Astrocyte of the hippocampus (primary cell): ENCODE measurements around the gene ARHGEF4.

Experiments used
- DNase-seq: peaks from one replicate; pipeline ENCODE4 v3.0.0; 2011; ENCODE audit warnings: low read depth, low spot score

The ARHGEF4 gene

DNA sequence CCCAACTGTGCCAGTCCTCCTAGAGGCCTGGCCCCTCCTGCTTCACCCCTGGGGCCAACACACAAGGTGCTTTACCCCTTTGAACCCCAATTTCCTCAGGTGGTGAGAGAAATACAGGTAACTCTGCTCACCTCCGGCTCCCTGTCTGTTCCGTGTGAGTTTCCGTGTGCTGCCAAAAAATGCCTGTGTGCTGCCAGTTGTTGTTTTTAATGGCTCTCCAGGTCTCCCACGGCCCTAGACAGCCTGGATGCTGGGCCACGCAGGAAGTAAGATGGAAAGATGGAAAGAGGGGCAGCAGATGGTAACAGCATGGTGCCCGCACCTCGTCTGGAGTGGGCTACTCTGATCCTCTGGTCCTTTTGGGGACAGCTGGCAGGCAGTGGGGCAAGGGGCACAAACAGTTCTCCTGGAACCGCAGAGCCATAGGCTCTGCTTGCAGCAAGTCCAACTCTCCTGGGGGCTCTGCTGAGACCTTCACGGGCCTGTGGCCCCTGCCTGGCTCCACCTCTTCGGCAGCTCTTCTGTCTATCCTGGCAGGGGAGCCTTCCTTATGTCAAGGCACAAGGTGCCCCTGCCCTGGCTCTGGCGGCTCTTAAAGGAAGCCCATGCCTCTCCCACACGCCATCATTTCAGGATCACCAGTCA lies 4.3 kb upstream of the ARHGEF4 start:
- no peak for DNase-seq

DNA sequence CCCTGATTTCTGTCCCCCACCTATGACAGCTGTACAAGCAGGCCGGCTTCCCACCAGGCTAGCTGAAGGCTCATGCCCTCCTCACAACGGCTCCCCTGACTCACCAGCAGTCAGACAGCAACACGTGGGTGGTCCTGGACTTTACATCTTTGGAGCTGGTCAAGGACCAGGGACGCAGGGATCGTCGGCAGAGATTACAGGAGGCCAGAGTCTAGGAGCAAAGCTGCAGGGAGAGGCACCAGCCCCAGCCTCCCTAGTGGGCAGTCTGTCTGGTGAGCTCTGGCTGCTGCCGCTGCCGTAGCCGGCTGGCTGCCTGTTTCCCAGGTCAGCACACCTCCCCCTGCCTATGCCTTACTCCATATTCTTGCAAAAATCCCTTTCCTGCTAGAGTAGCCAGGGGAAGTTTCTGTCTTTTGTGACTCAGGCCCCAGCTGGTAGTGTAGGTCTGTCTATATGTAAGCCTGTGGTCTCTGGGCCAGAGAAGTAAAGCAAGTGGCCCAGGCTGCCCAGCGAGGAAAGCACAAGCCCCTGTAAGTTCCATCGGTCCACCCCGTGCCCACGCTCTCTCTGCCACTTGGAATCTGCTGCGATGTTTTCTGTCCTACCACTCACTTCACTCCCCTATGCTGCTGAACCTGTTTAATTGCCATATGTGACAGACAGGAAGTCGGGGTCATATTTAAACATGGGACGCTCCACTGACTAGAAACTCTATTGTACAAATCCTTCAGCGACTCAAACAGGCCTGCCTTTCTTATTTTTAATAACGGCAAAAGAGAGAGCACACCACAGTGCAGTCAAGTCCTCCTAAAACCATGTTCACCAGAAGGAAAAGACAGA lies 2.4 kb upstream of the ARHGEF4 start:
- DNase-seq = peak; percentile 60

DNA sequence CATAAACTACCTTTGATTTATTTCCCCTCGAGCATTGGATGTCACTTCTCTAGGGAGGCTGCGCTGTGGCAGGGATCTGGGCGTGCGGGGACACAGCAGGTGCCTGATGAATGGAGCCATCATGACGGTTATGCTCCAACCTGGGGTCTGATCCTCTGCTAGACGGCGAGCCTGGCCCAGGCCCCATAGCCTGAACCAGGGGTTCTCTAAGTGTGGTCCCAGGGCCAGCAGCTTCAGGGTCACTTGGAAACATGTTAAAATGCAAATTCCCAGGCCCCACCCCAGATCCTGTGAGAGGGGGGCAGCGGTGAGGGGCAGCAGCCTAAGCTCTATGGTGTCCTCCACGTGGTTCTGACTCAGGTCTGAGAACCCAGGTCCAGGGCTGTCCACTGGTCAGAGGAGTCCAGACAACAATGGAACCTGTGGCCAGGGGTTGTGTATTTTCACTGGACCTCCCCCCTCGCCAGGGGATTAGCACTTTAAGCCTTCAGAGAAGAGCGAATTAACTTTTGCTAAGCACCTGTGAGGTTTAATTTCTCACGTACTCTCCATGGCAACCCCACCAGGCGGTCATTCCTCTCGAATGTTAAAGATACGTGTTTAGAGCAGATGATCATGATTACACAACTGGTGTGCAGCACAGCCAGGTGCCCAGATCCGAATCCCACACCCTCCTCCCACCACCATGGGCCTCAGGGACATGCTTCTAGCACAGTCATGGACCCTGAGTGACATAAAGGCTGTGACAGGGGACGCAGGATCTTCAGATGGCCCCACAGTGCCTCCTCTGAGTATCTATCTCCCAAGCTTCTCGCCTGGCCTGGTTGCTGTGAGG lies 1.6 kb upstream of the ARHGEF4 start:
- DNase-seq = no peak

GRCh38 chr2:130835766-130836015 lies 1.0 kb upstream of the ARHGEF4 start:
- no peak for DNase-seq

DNA sequence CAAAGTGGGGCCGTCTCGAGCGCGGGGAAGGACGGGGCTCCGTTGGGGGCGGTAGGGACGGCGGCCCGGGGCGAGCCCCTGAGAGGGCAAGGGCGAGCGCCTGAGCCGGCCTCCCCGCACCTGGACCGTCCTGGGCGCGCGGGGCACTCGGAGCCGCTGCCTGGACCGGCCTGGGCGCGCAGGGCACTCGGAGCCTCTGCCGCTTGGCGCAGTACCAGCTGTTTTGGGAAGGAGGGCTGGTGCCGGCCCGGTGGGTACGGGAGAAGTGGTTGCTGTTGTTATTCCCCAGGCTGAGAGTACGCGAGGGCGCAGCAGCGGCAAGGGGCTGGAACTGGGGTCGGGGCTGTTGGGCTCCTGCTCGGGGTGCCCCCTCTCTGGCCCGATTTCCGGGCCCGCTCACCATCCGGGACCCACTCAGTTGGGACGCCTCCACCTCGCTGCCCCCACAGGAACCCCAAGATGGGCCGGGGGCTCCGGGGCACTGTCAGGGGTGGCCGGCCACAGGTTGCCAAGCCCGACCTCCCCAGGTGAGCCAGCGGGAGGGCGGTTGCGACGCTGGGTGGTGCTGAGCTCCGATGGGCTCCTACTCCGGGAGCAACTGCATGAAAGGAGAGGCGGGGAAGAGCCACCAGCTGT lies 579 bp downstream of the ARHGEF4 start:
- no peak for DNase-seq

DNA sequence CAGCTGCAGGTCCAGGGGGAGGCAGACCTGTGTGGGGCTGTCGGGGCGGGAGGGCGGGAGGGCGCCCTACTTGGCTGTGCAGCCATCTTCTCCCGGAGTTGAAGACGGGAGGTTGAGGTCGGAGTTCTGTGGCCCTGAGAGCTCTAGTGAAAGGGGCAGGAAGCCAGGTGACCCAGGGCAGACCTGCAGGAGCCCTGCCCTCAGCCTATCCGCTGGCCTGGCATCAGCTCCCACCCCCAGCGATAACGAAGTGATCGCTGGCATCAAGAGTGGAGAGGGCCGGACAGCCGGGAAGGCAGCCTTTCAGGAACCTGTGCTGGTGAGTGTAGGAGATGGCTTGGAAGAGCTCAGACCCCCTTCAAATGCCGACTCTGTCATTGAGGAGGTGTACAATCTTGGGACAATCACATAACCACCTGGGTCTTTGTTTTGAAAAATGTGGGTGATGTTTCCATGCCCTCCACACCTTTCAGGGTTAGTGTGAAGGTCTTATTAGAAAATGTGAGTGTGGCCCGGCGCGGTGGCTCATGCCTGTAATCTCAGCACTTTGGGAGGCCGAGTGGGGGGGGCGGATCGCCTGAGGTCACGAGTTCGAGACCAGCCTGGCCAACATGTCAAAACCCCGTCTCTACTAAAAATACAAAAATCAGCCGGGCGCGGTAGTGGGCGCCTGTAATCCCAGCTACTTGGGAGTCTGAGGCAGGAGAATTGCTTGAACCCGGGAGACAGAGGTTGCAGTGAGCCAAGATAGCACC lies 1.3 kb downstream of the ARHGEF4 start:
- DNase-seq = no peak

GRCh38 chr2:130839011-130839780 lies 2.5 kb downstream of the ARHGEF4 start:
- DNase-seq = no peak

GRCh38 chr2:130840506-130840905 lies 3.8 kb downstream of the ARHGEF4 start:
- DNase-seq = no peak

DNA sequence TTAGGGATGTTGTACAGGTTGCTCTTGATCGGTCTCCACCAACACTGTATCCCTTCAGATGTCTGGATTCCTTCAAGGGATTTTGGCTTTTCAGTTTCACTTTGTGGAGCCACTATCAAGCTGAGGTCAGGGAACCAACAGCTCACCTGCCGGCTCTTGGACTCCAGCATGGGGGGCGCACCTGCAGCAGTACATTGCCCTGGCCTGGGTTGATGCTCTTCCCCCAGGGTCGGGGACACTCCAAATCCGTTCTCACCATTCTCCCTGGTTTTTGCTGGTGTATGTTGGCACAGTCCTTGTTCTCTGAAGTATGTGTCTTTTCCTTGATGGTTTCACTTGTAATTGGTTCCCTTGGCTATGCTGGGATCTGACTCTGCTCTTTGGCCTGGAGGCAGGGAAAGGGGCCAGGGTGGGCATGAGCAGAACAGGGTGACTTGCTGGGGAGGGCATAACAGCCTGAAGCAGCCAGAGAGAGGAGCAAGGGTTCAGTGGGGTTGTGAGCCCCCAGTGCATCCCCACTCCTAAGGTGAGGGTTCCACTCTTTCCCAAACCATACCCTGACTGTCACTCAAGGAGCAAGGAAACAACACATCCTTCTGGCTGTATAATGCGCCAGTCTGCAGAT lies 5.1 kb downstream of the ARHGEF4 start:
- DNase-seq = no peak

DNA sequence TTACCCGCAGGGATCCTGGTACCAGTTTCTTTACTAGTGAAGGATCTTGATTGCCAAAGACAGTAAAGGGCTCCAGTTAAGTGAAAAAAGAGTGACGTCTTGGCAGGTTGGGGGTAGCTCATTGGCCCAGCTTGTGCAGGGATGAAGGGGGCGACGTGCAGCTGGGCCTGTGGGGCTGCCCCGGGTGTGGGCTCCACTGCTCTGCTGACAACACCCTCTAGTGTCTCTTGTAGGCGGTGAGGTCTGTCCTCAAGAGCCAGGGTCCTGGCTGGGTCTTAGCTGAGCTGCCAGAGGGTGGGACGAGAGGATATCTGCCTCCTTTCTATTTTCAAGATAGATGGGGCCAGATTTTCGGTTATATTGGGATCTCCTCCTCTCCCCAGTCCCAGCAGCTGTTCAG lies 6.1 kb downstream of the ARHGEF4 start:
- no peak for DNase-seq

GRCh38 chr2:130843321-130843985 lies 6.7 kb downstream of the ARHGEF4 start:
- no peak for DNase-seq

GRCh38 chr2:130844161-130844560 lies 7.4 kb downstream of the ARHGEF4 start:
- DNase-seq = no peak

DNA sequence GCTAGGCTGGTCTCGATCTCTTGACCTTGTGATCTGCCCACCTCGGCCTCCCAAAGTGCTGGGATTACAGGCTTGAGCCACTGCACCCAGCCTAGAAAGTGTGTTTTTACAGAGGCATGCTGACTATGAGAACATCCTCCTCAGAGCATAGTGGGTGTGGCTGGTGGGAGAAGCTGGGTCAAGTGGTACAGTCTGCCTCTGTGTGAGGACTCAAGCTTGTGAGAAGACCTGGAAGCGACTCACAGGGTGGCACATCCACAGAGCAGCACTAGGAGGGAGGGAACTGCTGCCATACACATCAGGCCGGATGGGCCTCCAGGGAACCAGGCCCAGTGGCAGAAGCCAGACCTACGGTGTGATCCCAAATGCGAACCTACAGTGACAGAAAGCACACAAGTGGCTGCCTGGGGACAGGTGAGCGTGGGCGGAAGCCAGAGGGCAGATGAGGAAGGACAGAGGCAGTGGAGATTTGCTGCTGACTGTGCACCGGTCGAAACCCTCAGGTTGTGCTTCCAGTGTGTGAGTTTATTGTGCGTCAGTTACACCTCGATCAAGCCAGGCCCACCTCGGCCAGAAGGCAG lies 8.9 kb downstream of the ARHGEF4 start:
- DNase-seq = no peak

GRCh38 chr2:130846233-130846632 lies 9.5 kb downstream of the ARHGEF4 start:
- DNase-seq = no peak

GRCh38 chr2:130846686-130847375 lies 10.1 kb downstream of the ARHGEF4 start:
- DNase-seq = peak; percentile 53

GRCh38 chr2:130847776-130848525 lies 11.2 kb downstream of the ARHGEF4 start:
- no peak for DNase-seq

DNA sequence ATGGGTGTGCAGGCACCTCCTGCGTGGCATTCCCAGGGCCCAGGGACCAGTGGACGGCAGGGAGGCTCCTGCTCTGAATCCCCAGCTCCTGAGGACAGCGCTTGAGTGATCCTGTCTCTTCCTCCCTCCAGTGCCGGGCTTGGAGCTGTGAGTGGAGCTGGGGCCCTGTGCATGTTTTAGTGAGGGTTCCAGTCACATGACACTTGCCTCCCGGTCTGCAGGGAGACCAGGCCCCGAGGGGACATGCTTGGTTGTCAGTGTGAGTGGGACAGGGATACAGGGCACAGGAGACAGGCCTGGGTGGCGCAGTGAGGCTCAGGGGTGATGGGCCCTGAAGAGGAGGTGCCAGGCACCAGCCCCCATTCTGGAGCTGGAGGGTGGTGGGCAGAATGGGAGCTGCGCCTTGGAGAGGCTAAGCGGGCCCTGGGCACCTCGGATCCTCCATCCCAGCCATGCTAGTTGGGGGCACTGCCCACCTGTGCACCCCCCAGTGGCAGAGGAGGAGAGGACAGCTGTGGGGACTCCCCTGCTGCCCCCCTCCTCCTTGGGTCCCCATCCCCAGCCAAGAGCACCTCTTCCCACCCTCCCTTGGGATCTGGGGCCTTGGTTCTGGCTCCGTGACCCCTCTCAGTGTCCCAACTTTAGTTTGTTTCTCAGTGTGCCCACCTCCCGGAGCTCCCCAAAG lies 12.0 kb downstream of the ARHGEF4 start:
- no peak for DNase-seq
